ENCODE results near the gene ATM.

GRCh38 chr11:108177570-108177969, 45.3 kb upstream of the ATM start:
- TF ChIP-seq CTCF (IDR thresholded peaks at IDR 0.05): no peak
- no peak for TF ChIP-seq POLR2A (IDR thresholded peaks at IDR 0.05)

Data from Peyer's patch (tissue), 4 donors.